AG09309 (cell line): ENCODE data around the gene TAF5L.

Experiments used
- DNase-seq: peaks from one replicate; pipeline ENCODE4 v3.0.0-alpha.2; 2010; ENCODE audit warnings: low read depth
- H3K4me3 ChIP-seq: 2 replicates; pipeline ENCODE4 v1.5.1; 2011; ENCODE audit warnings: mild to moderate bottlenecking, low read depth, low read length, moderate library complexity; ENCODE audit not compliant: control insufficient read depth
- CTCF ChIP-seq: IDR thresholded peaks from 2 replicates; pipeline ENCODE4 v1.5.1; 2011; ENCODE audit warnings: mild to moderate bottlenecking, low read depth, low read length, inconsistent platforms; ENCODE audit not compliant: insufficient read depth, control insufficient read depth; ENCODE audit errors: missing control alignments

TAF5L gene

DNA sequence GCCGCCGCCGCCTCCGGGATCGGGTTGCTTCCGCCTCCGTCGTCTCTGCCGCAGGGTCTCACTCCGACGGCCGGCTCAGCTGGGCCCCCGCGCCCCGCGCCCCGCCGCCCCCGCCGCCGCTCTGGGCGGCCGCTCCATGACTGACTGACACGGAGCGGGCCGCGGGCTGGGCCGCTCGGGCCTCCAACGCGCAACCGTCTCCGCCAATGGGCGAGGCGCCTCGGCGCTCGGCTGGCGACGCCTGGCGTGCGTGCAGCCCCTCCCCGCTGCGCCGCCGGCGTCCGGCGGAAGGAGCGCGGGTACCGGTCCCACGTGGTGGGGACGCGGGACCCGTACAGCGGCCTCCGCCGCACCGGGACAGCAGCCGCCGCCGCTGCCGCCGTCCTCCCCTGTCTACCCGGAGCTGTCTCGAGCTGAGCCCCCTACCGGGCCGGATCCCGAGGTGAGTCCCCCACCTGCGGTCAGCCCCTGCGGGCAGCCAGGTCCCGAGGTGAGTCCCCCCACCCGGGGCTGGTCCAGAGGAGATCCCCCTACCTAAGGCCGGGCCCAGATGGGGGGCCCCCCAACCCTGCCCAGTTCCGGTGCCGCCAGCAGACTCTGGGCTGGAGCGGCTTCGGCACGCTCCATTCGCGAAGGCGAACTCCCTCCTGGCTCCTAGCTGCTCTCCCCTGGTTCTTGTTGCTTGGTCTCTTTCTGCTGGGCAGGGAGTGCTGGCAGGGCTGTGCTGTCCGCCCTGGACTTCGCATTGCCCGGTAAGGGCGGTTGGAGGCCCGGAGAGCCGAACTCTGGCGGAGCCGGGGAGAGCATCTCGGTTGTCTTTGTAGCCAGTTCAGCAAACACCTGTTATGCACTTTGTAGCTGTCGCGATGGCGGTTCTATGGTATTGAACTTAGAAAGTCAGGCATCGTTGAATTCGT lies at the start of gene TAF5L, which contains the start of gene URB2:
Gene TAF5L, minus strand, starts transcription at position 208 of the 917 bp plus-strand sequence. CDS start 11,640 bp downstream, outside the sequence.
Gene URB2, plus strand, starts transcription at position 333 of the 917 bp plus-strand sequence. CDS start 1,387 bp downstream, outside the sequence.
- H3K4me3 ChIP-seq: peak within 1 kb of the TSS; percentile 94
- TF ChIP-seq CTCF: no peak
- peak; percentile 54 for DNase-seq

- no peak overlapping the region for H3K4me3 ChIP-seq
- TF ChIP-seq CTCF: no peak
- no peak for DNase-seq
Observed at GRCh38 chr1:229675396-229675795, 49.5 kb upstream of the TAF5L start.

DNA sequence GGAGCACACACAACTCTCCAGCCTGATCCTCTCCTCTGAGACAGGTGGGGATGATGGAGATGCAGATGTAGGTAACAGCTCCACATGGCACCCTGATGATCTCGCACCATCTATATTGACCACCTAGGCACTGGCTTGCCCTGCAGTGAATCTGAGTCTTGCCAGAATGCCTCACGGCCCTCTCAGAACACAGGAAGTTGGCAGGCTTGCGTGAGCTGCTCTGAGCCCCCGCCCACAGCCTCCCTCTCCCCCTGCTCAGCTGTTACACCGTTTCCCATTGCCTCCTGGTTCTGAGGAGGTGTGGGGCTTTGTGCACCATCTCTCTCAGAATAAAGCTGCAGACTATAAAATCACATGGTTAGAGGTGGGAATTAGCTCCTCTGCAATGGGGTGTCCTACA lies 48.1 kb upstream of the TAF5L start:
- DNase-seq: no peak
- no peak for TF ChIP-seq CTCF
- no peak overlapping the region for H3K4me3 ChIP-seq

DNA sequence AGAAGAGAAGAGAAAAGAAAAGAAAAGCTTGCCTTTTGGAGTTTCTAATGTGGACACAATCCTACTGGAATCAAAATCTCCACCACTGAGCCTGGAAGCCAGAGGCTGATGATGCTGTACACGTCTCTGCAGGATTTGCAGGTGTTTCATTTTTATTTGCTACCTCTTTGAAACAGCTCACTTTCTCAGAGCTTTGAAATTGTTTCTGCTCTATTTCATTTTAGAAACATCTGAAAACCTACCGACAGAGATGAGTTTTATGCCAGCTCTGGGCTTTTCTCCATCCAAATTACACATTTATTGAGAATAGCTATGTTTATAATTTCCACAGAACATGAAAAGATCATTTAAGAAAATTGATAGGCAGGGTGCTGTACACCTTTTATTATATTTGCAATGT lies 46.3 kb upstream of the TAF5L start:
- no peak overlapping the region for H3K4me3 ChIP-seq
- TF ChIP-seq CTCF: no peak
- no peak for DNase-seq

DNA sequence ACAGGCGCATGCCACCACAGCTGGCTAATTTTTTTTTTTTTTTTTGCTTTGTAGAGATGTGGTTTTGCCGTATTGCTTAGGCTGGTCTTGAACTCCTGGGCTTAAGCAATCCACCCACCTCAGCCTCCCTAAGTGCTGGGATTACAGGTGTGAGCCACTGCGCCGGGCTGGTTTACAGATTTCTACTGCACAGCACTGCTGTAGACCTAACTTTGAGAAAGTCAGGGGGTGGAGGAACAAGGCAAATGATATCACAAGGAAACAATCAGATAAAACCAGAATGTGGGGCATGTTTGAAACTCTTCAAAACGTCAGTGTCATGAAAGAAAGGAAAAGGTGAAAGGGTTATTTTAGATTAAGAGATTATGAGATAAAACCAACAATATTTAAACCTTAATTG lies 45.4 kb upstream of the TAF5L start:
- no peak overlapping the region for H3K4me3 ChIP-seq
- no peak for DNase-seq
- TF ChIP-seq CTCF: no peak

DNA sequence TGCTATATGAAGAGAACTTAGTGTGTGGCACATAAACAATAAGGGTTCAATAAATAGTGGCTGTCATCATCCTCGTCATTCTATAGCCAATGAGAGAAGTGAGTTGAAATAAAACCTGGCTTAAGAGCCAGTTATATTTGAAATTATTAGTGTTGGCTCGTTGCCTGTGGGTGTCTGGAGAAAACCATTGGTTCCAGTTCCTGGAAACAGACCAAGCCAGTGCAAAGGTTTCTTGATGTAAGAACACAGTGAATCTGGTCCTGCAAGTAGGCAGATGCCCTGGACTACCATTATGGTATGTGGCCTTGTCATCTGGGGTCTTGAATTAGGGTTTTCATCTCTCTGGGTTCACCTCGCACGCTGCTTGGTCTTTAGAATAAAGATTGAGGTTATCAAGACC lies 43.4 kb upstream of the TAF5L start:
- DNase-seq: no peak
- no peak overlapping the region for H3K4me3 ChIP-seq
- no peak for TF ChIP-seq CTCF

DNA sequence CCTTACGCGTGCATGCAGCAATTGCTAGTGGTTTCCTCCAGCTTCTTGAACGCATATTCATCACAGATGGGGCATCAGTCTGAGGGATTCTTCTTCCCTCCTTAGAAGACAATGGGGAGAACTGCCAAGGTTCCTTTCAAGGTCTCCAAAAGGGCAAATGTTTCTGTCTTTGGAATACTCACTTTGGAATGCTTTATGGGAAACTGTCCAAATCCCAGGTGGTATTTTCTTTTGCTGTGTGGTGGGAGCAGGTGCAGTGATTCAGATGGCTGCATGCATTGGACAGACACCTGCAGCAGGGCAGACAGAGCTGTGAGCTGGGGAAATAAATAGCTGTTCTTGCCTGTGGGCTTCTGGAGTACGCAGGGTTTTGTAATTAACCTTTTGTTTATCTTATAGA lies 40.7 kb upstream of the TAF5L start:
- DNase-seq: no peak
- no peak for TF ChIP-seq CTCF
- H3K4me3 ChIP-seq: no peak overlapping the region
